HG02981 (cell line): ENCODE results near the gene KIF16B.

ENCODE experiments used
- ATAC-seq: cut with Tn5 transposase; IDR thresholded peaks from one replicate; pipeline ENCODE4 v1.9.1; 2021; ENCODE audit warnings: mild to moderate bottlenecking, moderate library complexity; ENCODE audit not compliant: unreplicated experiment

Gene KIF16B

DNA sequence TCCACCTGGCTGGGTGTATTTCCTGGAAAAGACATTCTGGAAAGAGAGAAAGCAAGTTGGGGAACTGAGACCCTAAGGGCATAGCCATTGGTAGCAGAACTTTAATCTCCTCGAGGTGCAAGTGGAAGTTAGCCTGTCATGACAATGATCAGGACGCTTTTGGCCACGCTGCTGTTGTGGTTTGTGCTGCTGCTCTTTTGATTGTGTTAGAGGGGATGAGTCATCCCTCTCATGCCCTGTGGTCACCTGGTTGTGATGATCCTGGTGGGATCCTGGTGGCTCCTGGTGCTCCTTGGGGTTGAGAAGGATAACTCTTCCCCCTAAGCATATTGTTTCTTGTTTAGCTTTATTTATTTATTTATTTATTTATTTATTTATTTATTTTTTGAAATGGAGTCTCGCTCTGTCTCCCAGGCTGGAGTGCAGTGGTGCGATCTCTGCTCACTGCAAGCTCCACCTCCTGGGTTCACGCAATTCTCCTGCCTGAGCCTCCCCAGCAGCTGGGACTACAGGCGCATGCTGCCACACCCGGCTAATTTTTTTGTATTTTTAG lies 350.3 kb downstream of the KIF16B start:
- ATAC-seq: no peak
